Breast epithelium (tissue), 3 donors: Measurements from ENCODE around the gene PKN1.

Experiments used
- POLR2A ChIP-seq: fragments of 450-650 bp; IDR thresholded peaks from one replicate; pipeline ENCODE4 v1.6.1; 2016; ENCODE audit warnings: antibody characterized with exemption, mild to moderate bottlenecking, moderate library complexity
- POLR2AphosphoS5 ChIP-seq, 3 donors: sonication (generic); formaldehyde crosslinking; IDR thresholded peaks; one replicate each; pipeline ENCODE4 v1.6.1; 2017; ENCODE audit warnings: antibody characterized with exemption in 3 of 3
- TF ChIP-seq, protein P1 (sequence below), 3 donors: fragments of 450-650 bp; IDR thresholded peaks; one replicate each; pipeline ENCODE4 v1.5.1; 2016 to 2017; ENCODE audit warnings: antibody characterized with exemption in 3 of 3, mild to moderate bottlenecking in 3 of 3, moderate library complexity in 3 of 3

DNA sequence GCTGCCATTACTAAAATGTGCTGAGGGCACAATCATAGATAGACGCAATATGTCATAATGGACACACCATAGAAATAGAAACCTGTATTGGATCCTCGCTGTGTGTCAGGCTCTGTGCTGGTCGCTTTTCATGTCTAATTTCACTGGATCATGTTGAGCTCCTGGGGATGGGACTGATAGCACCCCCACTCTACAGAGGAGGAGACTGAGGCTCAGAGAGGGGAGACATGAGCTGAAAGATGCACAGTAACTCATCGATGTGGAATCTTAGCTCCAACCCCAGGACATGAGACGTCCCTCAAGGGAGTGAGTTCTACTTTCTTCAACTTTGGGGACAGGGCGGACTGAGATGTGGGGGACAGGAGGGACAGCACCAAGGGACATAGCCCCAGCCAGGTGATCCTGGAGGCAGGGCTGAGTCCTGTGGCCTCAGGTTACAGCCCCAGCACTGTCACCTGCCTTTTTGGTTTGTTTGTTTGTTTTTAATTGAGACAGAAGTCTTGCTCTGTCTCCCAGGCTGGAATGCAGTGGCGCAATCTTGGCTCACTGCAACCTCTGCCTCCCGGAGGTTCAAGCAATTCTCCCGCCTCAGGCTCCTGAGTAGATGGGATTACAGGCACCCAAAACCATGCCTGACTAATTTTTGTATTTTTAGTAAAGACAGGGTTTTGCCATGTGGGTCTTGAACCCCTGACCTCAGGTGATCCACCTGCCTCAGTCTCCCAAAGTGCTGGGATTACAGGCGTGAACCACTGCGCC lies 69.4 kb downstream of the PKN1 start:
- TF ChIP-seq, protein P1, sequence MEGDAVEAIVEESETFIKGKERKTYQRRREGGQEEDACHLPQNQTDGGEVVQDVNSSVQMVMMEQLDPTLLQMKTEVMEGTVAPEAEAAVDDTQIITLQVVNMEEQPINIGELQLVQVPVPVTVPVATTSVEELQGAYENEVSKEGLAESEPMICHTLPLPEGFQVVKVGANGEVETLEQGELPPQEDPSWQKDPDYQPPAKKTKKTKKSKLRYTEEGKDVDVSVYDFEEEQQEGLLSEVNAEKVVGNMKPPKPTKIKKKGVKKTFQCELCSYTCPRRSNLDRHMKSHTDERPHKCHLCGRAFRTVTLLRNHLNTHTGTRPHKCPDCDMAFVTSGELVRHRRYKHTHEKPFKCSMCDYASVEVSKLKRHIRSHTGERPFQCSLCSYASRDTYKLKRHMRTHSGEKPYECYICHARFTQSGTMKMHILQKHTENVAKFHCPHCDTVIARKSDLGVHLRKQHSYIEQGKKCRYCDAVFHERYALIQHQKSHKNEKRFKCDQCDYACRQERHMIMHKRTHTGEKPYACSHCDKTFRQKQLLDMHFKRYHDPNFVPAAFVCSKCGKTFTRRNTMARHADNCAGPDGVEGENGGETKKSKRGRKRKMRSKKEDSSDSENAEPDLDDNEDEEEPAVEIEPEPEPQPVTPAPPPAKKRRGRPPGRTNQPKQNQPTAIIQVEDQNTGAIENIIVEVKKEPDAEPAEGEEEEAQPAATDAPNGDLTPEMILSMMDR (IDR thresholded peaks at IDR 0.05), result no peak
- TF ChIP-seq POLR2A, result no peak
- TF ChIP-seq POLR2AphosphoS5 (IDR thresholded peaks at IDR 0.05), result peak in 1 of 3 donors; percentile 39
